Activated naive CD4-positive, alpha-beta T cell treated with anti-CD3 and anti-CD28 coated beads for 36 hours (primary cell): ENCODE results near the gene NMNAT3. TPM values are rescaled to one million over a fixed set of nuclear protein-coding genes. Genes with fewer than 3 reads are reported as not detected.

ENCODE experiments used
- CTCF ChIA-PET: fragments of 350-600 bp; sonication (Branson Sonifier 250); formaldehyde crosslinking; loops from one replicate; lab custom pipeline; 2021; ENCODE audit warnings: antibody characterized with exemption; lab: Charles Lee
- DNase-seq: peaks from one replicate; pipeline ENCODE4 v3.0.0-alpha.2; 2020
- H3K27ac Mint-ChIP-seq: one replicate; pipeline ENCODE4 v1.8.0; 2021; ENCODE audit warnings: mild to moderate bottlenecking, mixed read lengths
- H3K27me3 Mint-ChIP-seq: one replicate; pipeline ENCODE4 v1.8.0; 2021; ENCODE audit warnings: low read depth, mixed read lengths
- H3K36me3 Mint-ChIP-seq: one replicate; pipeline ENCODE4 v1.8.0; 2021; ENCODE audit warnings: low read depth, mixed read lengths
- H3K4me1 Mint-ChIP-seq: one replicate; pipeline ENCODE4 v1.8.0; 2021; ENCODE audit warnings: low read depth, mixed read lengths
- H3K4me3 Mint-ChIP-seq: one replicate; pipeline ENCODE4 v1.8.0; 2021; ENCODE audit warnings: mild to moderate bottlenecking, moderate library complexity, mixed read lengths
- H3K9me3 Mint-ChIP-seq: one replicate; pipeline ENCODE4 v1.8.0; 2021; ENCODE audit warnings: mixed read lengths
- intact Hi-C: fragments of 100-400 bp; cut with micrococcal nuclease; formaldehyde crosslinking; loops from one replicate; pipeline ENCODE4 v1.15.1; 2023
- total RNA-seq, 2 experiments: library from RNA; stranded (reverse); gene quantifications; one replicate each; pipeline ENCODE4 v1.2.3, GENCODE V29; 2021

NMNAT3 gene
- total RNA-seq, 2 experiments from 2014 or later, result 6.2 to 7.6 TPM

DNA sequence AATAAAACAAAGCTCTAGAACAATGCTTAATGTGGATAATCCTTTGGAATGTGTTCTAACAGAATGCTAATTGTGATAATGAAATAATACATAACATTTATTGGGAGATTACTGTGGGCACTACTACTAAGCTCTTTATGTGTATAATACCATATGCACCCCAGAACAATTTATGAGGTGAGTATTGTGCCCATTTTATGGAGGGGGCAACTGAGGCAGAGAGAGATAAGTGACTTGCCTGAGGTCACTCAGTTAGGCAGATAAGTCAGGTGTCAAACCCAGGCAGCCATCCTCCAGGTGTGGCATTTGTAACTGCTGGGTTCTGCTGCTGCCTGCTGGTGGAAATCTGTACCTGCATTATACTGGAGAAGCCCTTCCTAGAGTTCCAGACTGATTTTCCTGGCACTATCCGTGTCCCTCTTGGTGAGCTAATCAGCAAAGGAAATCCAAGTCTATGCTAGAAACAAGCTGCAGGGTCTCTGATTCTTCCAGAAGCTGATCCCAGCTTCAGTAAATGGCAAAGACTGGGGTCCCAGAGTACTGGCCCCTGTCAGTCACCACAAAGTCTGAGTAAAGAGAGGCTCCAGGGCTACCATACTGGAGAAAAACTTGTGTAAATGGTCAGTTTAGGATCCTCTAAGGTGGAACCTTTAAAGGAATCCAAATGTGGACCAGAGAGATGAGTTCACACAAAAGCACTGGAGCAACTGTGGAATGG is 115.7 kb downstream of the NMNAT3 start:
- no peaks in the 10 kb centered on the region for H3K4me1 Mint-ChIP-seq
- peak; percentile 18 for DNase-seq
- CTCF ChIA-PET, result interaction anchor here (1.0 to 1.2 kb wide), 2 partner anchors 15 to 134 kb away, joined by 3 to 6 read pairs; no protein-coding TSS in a partner anchor

DNA sequence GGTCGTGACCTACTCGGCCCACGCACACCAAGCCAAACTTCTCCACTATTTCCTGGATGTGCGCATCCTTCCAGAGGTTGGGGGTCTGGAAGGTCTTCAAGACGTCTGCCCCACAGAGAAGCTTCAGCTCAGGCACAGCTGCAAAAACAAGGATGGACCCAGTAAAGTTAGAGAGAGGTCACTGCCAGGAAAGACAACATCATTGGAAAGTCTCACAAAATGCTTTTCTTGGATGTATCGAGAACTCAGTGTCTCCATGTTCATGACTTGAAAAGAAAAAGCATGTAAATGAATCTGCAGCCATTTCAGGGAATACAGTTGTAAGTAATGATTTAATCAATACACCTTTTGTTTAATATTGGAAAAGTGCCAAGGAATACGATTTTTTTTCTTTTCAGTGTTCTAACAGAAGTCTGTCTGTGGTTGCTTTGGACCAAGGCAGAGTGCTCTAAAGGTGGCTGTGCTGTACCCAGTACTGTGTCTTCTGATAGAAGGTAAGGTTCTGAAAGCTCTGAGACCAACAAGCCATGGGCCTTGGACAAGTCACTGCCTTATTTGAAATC is 116.4 kb downstream of the NMNAT3 start:
- H3K4me3 Mint-ChIP-seq, result no peak overlapping the region
- intact Hi-C loops, result no loop called here
- H3K36me3 Mint-ChIP-seq, result no peaks in the 10 kb centered on the region
- no peaks in the 10 kb centered on the region for H3K9me3 Mint-ChIP-seq
- H3K27ac Mint-ChIP-seq, result no peak overlapping the region
- CTCF ChIA-PET, result interaction anchor here (1.0 to 1.2 kb wide), 3 partner anchors 16 to 133 kb away, joined by 3 to 6 read pairs (median 3); no protein-coding TSS in a partner anchor
- no peak for DNase-seq
- H3K27me3 Mint-ChIP-seq, result no peaks in the 10 kb centered on the region
- H3K4me1 Mint-ChIP-seq, result no peaks in the 10 kb centered on the region

More for the DNA sequence above, 115.7 kb downstream of the NMNAT3 start:
- Mint-ChIP-seq H3K36me3 (no peaks in the 10 kb centered on the region), H3K4me3 (no peak overlapping the region), H3K9me3 (no peaks in the 10 kb centered on the region), H3K27ac (no peak overlapping the region), H3K27me3 (no peaks in the 10 kb centered on the region)
- intact Hi-C loops, result loop anchor here (1.0 to 2.0 kb wide), 2 partner anchors 135 to 449 kb away; no protein-coding TSS in a partner anchor

DNA sequence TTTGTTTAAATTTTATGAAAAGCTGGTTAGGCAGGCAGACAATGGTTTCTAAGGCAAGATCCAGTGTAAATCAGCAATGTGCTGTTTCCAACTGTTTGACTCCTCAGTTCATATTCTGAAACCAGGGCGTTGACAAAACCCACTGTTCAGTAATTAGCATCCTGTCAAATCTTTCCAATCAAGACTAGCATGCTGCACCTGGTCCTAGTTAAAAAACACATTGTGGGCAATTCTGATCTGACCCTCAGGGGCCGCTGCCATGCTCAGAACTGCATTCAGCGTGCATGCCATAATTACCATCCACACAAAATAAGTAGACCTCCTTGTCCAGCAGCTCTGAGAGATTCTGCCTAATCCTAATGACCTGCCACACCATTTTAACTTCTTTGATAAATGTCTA is 117.4 kb downstream of the NMNAT3 start:
- no peaks in the 10 kb centered on the region for H3K9me3 Mint-ChIP-seq
- H3K4me1 Mint-ChIP-seq, result no peaks in the 10 kb centered on the region
- no peak overlapping the region for H3K4me3 Mint-ChIP-seq
- no peaks in the 10 kb centered on the region for H3K36me3 Mint-ChIP-seq
- DNase-seq, result no peak
- no peaks in the 10 kb centered on the region for H3K27me3 Mint-ChIP-seq
- CTCF ChIA-PET, result interaction anchor here (1.0 kb wide), 1 partner anchor 132 kb away, joined by 3 read pairs; no protein-coding TSS in a partner anchor
- intact Hi-C loops, result no loop called here
- H3K27ac Mint-ChIP-seq, result no peak overlapping the region

DNA sequence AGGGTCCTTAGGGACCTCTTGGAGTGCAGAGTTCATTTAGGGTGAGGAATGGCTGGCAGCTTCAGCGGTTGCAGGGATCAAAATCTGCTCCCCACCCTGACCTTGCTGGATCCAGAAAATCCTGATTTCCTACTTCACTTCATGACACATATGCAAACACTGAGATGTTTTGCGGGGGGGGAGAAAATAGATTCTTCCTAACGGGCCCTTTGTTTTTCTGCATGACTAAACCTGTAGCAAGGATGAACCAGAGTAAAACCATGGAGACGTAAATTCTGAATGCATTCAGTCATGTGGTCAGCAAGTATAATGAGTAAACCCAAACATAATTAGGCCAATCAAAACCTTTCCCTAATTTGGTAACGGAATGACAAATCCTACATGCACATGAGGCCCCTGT is 118.2 kb downstream of the NMNAT3 start:
- H3K9me3 Mint-ChIP-seq, result no peaks in the 10 kb centered on the region
- CTCF ChIA-PET, result no interaction called here
- no peak overlapping the region for H3K27ac Mint-ChIP-seq
- no peaks in the 10 kb centered on the region for H3K4me1 Mint-ChIP-seq
- DNase-seq, result no peak
- H3K27me3 Mint-ChIP-seq, result no peaks in the 10 kb centered on the region
- intact Hi-C loops, result no loop called here
- H3K36me3 Mint-ChIP-seq, result no peaks in the 10 kb centered on the region
- H3K4me3 Mint-ChIP-seq, result no peak overlapping the region

DNA sequence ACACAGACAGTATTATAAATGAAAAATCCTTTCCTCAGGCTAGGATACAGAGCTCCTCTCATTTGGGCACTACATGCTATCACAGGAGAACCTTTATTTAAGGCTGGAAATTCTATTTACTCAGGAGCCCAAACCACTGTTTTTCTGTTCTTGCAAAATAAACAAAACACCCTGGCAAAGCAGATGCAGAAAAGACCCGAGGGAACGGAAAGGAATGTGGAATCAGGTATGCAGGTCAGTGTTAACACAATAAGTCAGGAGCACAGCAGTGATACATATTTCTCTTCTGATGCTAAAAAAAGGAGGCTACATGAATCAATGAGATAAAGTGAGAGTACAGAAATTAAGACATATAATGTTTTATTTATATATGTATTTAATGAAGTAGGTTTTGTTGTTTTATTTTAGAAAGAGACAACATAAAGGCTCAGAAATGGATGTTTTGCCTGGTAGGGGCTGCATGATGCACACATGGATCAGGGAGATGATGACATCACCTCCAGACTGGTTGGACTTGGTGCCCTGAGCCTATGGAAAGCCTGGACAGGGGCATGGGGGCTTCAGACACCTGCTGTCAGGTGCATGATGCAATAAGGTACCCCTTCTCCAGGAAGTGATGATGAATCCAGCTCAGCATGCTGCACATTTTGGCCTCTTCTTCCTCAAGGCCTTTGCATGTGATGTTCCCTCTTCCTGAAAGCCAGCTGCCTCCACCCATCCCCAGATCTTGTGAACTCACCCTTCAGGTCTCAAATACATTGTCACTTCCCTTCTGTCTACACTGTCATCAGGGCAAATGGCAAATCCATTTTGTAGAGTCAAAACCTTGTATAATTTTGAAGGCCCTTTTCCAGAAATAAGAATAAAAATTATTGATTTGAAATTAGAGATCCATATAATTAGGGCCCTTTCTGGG is 119.2 kb downstream of the NMNAT3 start:
- intact Hi-C loops, result no loop called here
- CTCF ChIA-PET, result no interaction called here

DNA sequence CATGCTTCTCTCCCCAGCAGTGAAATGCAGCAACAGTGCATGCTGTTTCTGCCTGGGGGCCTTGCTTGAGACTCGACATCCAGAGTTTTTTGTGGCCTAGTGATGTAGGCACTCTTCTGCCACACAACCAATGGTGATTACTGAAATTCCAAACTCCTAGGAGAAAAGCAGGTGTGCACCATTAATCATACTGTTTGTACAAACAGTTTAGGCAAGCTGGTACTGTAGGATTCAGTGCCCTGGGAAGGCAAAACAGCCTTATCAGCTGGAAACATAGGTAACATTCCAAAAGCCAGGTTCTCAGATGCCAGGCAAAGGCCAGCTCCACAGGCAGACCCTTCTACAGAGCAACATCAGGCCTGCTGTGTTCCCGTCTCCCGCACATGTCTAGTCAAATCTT is 120.7 kb downstream of the NMNAT3 start:
- CTCF ChIA-PET, result no interaction called here
- no peaks in the 10 kb centered on the region for H3K4me1 Mint-ChIP-seq

More for the DNA sequence above, 119.2 kb downstream of the NMNAT3 start:
- Mint-ChIP-seq H3K4me1 (no peaks in the 10 kb centered on the region), H3K9me3 (no peaks in the 10 kb centered on the region), H3K27me3 (no peaks in the 10 kb centered on the region), H3K27ac (no peak overlapping the region), H3K36me3 (no peaks in the 10 kb centered on the region), H3K4me3 (no peak overlapping the region)
- DNase-seq, result no peak

DNA sequence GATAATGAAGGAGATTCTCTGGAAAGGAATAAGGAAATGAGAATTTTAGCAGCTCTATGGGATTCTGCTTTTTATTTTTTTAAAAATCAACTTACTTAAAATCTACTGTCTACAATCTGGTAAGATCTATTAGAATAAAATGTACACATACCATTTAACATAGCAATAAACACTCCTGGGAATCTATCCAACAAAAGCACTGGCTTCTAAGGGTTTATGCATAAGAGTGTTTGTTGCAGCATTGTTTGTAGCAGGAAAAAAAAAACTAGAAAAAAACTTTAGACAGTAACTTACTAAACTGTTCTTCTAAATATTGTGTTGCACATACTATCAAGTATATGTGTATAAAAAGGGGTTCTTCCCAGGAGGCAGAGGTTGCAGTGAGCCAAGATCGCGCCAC is 122.5 kb downstream of the NMNAT3 start:
- no peaks in the 10 kb centered on the region for H3K4me1 Mint-ChIP-seq
- CTCF ChIA-PET, result no interaction called here
- no peak for DNase-seq
- H3K4me3 Mint-ChIP-seq, result no peak overlapping the region
- no peaks in the 10 kb centered on the region for H3K9me3 Mint-ChIP-seq
- H3K36me3 Mint-ChIP-seq, result no peaks in the 10 kb centered on the region
- intact Hi-C loops, result no loop called here
- no peak overlapping the region for H3K27ac Mint-ChIP-seq
- no peaks in the 10 kb centered on the region for H3K27me3 Mint-ChIP-seq

More for the DNA sequence above, 120.7 kb downstream of the NMNAT3 start:
- no peaks in the 10 kb centered on the region for H3K9me3 Mint-ChIP-seq
- no peak overlapping the region for H3K4me3 Mint-ChIP-seq
- H3K27me3 Mint-ChIP-seq, result no peaks in the 10 kb centered on the region
- DNase-seq, result no peak
- no peak overlapping the region for H3K27ac Mint-ChIP-seq
- no peaks in the 10 kb centered on the region for H3K36me3 Mint-ChIP-seq
- intact Hi-C loops, result no loop called here

DNA sequence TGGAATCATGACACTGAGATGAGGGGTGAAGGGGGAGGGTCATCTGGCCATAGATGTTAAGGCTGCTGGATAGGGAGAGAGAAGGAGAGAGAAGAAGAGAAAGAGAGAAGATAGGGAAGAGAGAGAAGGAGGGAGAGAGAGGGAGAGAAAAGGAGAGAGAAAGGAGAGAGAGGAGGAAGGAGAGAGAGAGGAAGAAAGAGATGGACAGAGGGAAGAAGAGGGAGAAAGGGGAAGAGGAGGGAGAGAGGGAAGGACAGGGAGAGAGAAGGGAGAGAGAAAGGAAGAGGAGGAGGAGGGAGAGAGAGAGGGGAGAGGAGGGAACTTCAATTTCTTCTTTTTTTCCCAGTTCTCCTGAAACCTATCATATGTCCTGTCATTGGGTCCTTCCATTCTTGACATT is 123.1 kb downstream of the NMNAT3 start:
- intact Hi-C loops, result no loop called here
- Mint-ChIP-seq H3K4me3 (no peak overlapping the region), H3K4me1 (no peaks in the 10 kb centered on the region), H3K27me3 (peaks cover 4% of the 10 kb centered on the region), H3K9me3 (no peaks in the 10 kb centered on the region), H3K27ac (no peak overlapping the region), H3K36me3 (no peaks in the 10 kb centered on the region)
- CTCF ChIA-PET, result no interaction called here
- no peak for DNase-seq

DNA sequence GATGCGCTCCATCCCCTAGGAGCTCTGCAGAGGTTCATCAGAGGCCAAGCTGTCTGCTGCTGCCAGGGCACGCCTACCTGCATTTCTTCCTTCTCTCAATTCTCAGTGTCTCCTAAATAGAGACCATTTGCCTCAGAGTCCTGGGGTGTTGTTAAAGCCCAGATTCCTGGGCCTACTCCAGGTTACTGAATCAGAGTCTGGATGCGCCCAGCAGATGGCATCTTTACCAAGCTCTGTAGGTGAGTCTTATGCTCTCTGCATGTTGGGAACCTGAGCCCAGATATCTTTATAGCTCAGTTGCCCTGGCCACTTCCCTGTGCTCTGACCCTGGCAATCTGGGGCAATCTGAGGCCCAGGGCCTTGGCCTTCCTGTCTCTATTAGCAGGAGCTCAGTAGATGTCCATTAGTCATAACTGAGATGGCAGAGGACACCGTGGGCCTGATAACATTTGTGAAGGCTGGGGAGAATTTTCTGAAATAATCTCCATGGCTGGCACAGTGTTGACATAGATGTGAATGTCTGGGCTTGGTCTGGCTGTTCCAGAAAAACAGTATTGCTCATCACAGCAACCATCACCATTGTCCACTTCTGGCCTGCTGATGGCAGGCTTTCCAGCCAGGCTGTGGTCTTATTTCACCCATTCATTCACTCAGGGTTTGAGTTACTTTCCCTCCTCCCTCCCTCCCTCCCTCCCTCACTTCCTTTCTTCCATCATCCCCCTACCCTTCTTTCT is 125.0 kb downstream of the NMNAT3 start:
- no peak overlapping the region for H3K4me3 Mint-ChIP-seq
- no peak overlapping the region for H3K27ac Mint-ChIP-seq
- CTCF ChIA-PET, result interaction anchor here (0.9 kb wide), 1 partner anchor 11 kb away, joined by 3 read pairs; no protein-coding TSS in a partner anchor
- H3K36me3 Mint-ChIP-seq, result no peaks in the 10 kb centered on the region
- no peak for DNase-seq
- no peaks in the 10 kb centered on the region for H3K9me3 Mint-ChIP-seq
- H3K4me1 Mint-ChIP-seq, result no peaks in the 10 kb centered on the region
- H3K27me3 Mint-ChIP-seq, result peaks cover 4% of the 10 kb centered on the region
- intact Hi-C loops, result no loop called here

DNA sequence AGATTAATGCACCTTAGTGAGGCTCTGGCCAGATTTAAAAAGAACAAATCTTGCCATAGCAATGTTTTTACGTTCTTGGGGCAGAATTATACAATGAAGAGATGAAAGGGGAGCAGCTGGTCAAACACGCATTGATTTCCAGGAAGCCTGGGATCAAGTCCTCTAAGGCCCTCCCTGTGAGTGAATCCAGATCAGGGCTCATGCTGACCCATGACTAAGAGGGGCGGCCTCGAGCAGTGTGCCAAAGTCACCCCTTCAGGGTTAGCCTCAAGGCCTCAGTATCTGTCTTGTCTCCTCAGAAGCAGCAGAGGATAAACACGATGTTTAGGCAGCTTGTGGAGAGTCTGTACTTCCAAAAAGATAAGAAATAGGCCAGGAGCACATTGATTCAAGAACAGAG is 129.0 kb downstream of the NMNAT3 start:
- no peak for DNase-seq
- Mint-ChIP-seq H3K4me3 (no peak overlapping the region), H3K36me3 (no peaks in the 10 kb centered on the region), H3K27ac (no peak overlapping the region), H3K9me3 (no peaks in the 10 kb centered on the region), H3K27me3 (peaks cover 7% of the 10 kb centered on the region), H3K4me1 (no peaks in the 10 kb centered on the region)
- intact Hi-C loops, result loop anchor here (10.0 kb wide), 1 partner anchor 386 kb away; the partner anchor contains the start of gene CLSTN2
- CTCF ChIA-PET, result no interaction called here

DNA sequence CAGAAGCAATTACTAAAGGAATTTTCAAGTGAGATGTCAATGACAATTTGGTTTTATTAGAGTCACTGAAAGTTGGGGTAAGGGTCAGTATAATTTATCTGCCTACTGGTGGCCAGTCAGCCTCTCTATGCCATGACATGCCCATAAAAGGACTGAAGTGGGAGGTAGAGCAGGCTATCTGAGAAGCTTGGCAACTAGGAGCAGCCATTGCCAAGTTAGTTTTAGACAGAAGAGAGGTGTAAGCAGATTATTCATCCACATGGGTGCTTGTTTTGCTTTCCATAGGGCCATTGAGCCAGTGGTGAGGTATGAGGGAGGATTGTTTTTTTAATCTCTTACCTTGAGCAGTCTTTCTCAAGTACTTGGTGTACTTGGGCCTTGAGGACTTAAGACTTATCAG is 130.1 kb downstream of the NMNAT3 start:
- H3K4me1 Mint-ChIP-seq, result no peaks in the 10 kb centered on the region
- no peaks in the 10 kb centered on the region for H3K36me3 Mint-ChIP-seq
- H3K27me3 Mint-ChIP-seq, result peaks cover 10% of the 10 kb centered on the region
- H3K4me3 Mint-ChIP-seq, result no peak overlapping the region
- no peak overlapping the region for H3K27ac Mint-ChIP-seq
- intact Hi-C loops, result loop anchor here (10.0 kb wide), 1 partner anchor 387 kb away; the partner anchor contains the start of gene CLSTN2
- no peaks in the 10 kb centered on the region for H3K9me3 Mint-ChIP-seq
- DNase-seq, result no peak
- CTCF ChIA-PET, result no interaction called here
